Measurements from ENCODE around the gene RIPOR3.

GRCh38 chr20:50709636-50709973 lies 18.3 kb upstream of the RIPOR3 start:
- TF ChIP-seq EP300 (IDR thresholded peaks at IDR 0.05), result no peak
- no peak for TF ChIP-seq CTCF (IDR thresholded peaks at IDR 0.05)
